ENCODE measurements around the gene TTC33.
A peak's percentile ranks its signal among the peaks of the same experiment; 100 is the strongest.
"Not testable (repeated sequence)": the region's sequence is repeated elsewhere in the genome, so short reads cannot be mapped to it uniquely, and the experiment has no call there.

The TTC33 gene

DNA sequence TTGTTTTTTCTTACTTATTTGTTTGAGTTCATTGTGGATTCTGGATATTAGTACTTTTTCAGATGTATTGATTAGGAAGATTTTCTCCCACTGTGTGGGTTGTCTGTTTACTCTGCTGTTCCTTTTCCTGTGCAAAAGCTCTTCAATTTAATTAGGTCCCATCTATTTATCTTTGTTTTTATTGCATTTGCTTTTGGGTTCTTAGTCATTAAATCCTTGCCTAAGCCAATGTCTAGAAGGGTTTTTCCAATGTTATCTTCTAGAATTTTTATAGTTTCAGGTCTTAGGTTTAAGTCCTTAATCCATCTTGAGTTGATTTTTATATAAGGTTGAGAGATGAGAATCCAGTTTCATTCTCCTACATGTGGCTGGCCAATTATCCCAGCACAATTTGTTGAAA is 38.6 kb upstream of the TTC33 start:
- not testable (repeated sequence) for H3K36me3 ChIP-seq (replicated peaks; ENCODE audit: low read depth, low read length); H3K4me3 ChIP-seq (ENCODE audit: low read length); H3K27me3 ChIP-seq (ENCODE audit: low read depth, low read length); H2AFZ ChIP-seq (ENCODE audit: low read depth, low read length); H3K9me3 ChIP-seq (ENCODE audit: insufficient read depth, low read length); H3K27ac ChIP-seq (ENCODE audit: low read length); H4K20me1 ChIP-seq (ENCODE audit: insufficient read depth, low read length); H3K4me2 ChIP-seq (ENCODE audit: low read length); H3K9ac ChIP-seq (ENCODE audit: low read length)
- Histone ChIP-seq H3K4me1 (ENCODE audit: low read length) (peaks cover 20% of the 10 kb centered on the region), H3K79me2 (ENCODE audit: low read length) (peaks cover 76% of the 10 kb centered on the region)

DNA sequence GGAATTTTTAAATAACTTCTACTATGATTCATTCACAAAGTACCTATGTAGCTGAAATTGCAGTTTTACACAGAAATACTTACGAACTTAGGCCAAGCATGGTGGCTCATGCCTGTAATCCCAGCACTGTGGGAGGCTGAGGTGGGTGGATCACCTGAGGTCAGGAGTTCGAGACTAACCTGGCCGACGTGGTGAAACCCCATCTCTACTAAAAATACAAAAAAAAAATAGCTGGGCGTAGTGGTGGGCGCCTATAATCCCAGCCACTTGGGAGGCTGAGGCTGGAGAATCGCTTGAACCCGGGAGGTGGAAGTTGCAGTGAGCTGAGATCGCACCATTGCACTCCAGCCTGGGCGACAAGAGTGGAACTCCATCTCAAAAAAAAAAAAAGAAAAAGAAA is 36.9 kb upstream of the TTC33 start:
- peaks cover 93% of the 10 kb centered on the region for H3K79me2 ChIP-seq (ENCODE audit: low read length)
- not testable (repeated sequence) for H3K4me2 ChIP-seq (ENCODE audit: low read length); H3K9ac ChIP-seq (ENCODE audit: low read length); H3K27ac ChIP-seq (ENCODE audit: low read length); H3K27me3 ChIP-seq (ENCODE audit: low read depth, low read length); H2AFZ ChIP-seq (ENCODE audit: low read depth, low read length); H3K36me3 ChIP-seq (replicated peaks; ENCODE audit: low read depth, low read length); H3K9me3 ChIP-seq (ENCODE audit: insufficient read depth, low read length); H3K4me3 ChIP-seq (ENCODE audit: low read length); H4K20me1 ChIP-seq (ENCODE audit: insufficient read depth, low read length)
- peaks cover 15% of the 10 kb centered on the region for H3K4me1 ChIP-seq (ENCODE audit: low read length)

DNA sequence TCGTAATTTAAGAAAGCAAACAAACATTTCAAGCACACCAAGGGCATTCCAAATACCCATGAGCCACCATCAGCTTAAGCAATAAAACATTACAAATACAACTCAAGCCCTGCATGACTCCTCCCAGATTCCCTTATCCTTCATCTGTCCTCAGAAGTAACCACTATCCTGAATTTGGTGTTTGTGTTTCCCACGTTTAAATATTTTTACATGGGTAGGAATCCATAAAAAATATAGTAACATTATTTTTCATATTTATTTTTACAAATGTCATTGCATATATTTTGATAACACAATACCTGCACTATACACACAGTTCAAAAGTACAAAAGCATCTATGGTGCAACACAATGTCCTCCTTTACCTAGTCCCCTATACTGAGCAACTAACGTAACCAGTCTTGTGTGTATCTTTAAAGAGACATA is 36.0 kb upstream of the TTC33 start:
- Histone ChIP-seq H3K27ac (ENCODE audit: low read length) (no peak overlapping the region), H3K4me1 (ENCODE audit: low read length) (peaks cover 15% of the 10 kb centered on the region), H3K4me2 (ENCODE audit: low read length) (0 out of 2 replicates have a peak overlapping the region, but pooled peaks have one; percentile 7), H2AFZ (ENCODE audit: low read depth, low read length) (no peak overlapping the region), H3K79me2 (ENCODE audit: low read length) (peaks cover 93% of the 10 kb centered on the region), H3K36me3 (replicated peaks; ENCODE audit: low read depth, low read length) (peaks cover 7% of the 10 kb centered on the region), H3K9me3 (ENCODE audit: insufficient read depth, low read length) (no peaks in the 10 kb centered on the region), H3K27me3 (ENCODE audit: low read depth, low read length) (no peaks in the 10 kb centered on the region), H3K9ac (ENCODE audit: low read length) (no peak overlapping the region), H3K4me3 (ENCODE audit: low read length) (no peak overlapping the region), H4K20me1 (ENCODE audit: insufficient read depth, low read length) (peaks cover 7% of the 10 kb centered on the region)
- TF ChIP-seq, protein P1, sequence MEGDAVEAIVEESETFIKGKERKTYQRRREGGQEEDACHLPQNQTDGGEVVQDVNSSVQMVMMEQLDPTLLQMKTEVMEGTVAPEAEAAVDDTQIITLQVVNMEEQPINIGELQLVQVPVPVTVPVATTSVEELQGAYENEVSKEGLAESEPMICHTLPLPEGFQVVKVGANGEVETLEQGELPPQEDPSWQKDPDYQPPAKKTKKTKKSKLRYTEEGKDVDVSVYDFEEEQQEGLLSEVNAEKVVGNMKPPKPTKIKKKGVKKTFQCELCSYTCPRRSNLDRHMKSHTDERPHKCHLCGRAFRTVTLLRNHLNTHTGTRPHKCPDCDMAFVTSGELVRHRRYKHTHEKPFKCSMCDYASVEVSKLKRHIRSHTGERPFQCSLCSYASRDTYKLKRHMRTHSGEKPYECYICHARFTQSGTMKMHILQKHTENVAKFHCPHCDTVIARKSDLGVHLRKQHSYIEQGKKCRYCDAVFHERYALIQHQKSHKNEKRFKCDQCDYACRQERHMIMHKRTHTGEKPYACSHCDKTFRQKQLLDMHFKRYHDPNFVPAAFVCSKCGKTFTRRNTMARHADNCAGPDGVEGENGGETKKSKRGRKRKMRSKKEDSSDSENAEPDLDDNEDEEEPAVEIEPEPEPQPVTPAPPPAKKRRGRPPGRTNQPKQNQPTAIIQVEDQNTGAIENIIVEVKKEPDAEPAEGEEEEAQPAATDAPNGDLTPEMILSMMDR (IDR thresholded peaks at IDR 0.05; ENCODE audit: low read depth, low read length), result no peak
- TF ChIP-seq EZH2phosphoT487 (IDR thresholded peaks at IDR 0.05; ENCODE audit: low read depth), result no peak

DNA sequence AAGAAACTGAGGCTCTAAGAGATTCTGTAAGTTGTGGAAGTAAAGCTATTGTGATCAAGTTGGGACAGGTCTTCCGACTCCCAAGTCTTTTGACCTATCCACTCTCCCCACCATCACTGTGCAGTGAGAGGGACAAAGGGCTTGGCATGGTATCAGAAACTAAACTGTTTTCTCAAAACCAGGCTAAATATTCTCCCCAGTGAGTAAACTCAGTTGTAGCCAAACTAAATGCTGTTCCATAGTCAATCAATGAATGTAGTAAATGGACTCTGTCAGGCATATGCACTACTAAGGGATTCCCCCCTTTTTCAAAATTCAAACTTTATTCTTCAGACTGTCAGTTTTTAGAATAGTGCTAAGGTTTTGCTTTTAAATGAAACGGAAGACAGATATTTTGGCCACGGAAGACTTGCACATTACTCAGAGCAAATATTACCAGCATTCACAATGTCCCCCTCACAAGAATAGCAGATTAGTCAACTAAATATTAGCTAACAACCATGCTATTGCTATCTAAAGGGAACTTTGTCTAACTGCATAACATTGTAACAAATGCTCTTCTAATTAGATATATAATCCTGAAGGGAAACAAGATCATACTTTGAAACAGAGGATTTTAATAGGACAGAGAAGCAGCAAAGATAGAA is 35.3 kb upstream of the TTC33 start:
- peaks cover 92% of the 10 kb centered on the region for H3K79me2 ChIP-seq (ENCODE audit: low read length)
- TF ChIP-seq, protein P1 (IDR thresholded peaks at IDR 0.05; ENCODE audit: low read depth, low read length), result no peak
- no peak for TF ChIP-seq EZH2phosphoT487 (IDR thresholded peaks at IDR 0.05; ENCODE audit: low read depth)
- no peak overlapping the region for H3K4me3 ChIP-seq (ENCODE audit: low read length)
- peaks cover 9% of the 10 kb centered on the region for H3K4me1 ChIP-seq (ENCODE audit: low read length)
- no peak overlapping the region for H3K27ac ChIP-seq (ENCODE audit: low read length)
- H4K20me1 ChIP-seq (ENCODE audit: insufficient read depth, low read length), result peaks cover 4% of the 10 kb centered on the region
- H3K4me2 ChIP-seq (ENCODE audit: low read length), result peak overlapping the region; percentile 7; the same call in 1 of the 2 replicates
- H2AFZ ChIP-seq (ENCODE audit: low read depth, low read length), result no peak overlapping the region
- peaks cover 7% of the 10 kb centered on the region for H3K36me3 ChIP-seq (replicated peaks; ENCODE audit: low read depth, low read length)
- no peak overlapping the region for H3K9ac ChIP-seq (ENCODE audit: low read length)
- H3K27me3 ChIP-seq (ENCODE audit: low read depth, low read length), result no peaks in the 10 kb centered on the region
- no peaks in the 10 kb centered on the region for H3K9me3 ChIP-seq (ENCODE audit: insufficient read depth, low read length)

DNA sequence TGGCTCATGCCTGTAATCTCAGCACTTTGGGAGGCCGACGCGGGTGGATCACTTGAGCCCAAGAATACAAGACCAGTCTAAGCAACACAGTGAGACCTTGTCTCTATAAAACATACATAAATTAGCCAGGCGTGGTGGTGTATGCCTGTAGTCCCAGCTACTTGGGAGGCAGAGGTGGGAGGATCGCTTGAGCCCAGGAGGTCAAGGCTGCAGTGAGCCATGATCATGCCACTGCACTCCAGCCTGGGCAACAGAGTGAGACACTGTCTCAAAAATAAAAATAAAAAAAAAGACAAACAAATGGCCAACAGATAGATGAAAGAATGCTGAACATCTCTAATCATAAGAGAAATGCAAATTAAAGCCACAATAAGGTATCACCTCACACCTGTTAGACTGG is 33.2 kb upstream of the TTC33 start:
- H3K4me2 ChIP-seq (ENCODE audit: low read length); H3K4me3 ChIP-seq (ENCODE audit: low read length); H3K9me3 ChIP-seq (ENCODE audit: insufficient read depth, low read length); H3K27ac ChIP-seq (ENCODE audit: low read length); H3K27me3 ChIP-seq (ENCODE audit: low read depth, low read length); H4K20me1 ChIP-seq (ENCODE audit: insufficient read depth, low read length); H3K9ac ChIP-seq (ENCODE audit: low read length); H3K36me3 ChIP-seq (replicated peaks; ENCODE audit: low read depth, low read length); H2AFZ ChIP-seq (ENCODE audit: low read depth, low read length); H3K4me1 ChIP-seq (ENCODE audit: low read length): not testable (repeated sequence)
- peaks cover 91% of the 10 kb centered on the region for H3K79me2 ChIP-seq (ENCODE audit: low read length)

Measured in OCI-LY3 (cell line).